Mucosa of rectum (tissue), 2 donors: Measurements from ENCODE around the gene EIF1B.

ENCODE experiments used
- H3K27ac ChIP-seq, 2 donors: one replicate each; pipeline ENCODE4 v1.7.0; 2013; ENCODE audit warnings: inconsistent platforms in 2 of 2, low read depth in 2 of 2, low read length in 2 of 2
- H3K27me3 ChIP-seq, 2 donors: one replicate each; pipeline ENCODE4 v1.7.0; 2013; ENCODE audit warnings: low read length in 2 of 2; ENCODE audit not compliant: control insufficient read depth in 2 of 2, insufficient read depth in 2 of 2
- H3K36me3 ChIP-seq, 2 donors: one replicate each; pipeline ENCODE4 v1.7.0; 2013; ENCODE audit warnings: low read length in 2 of 2; ENCODE audit not compliant: control insufficient read depth in 2 of 2, insufficient read depth in 2 of 2
- H3K4me1 ChIP-seq, 2 donors: one replicate each; pipeline ENCODE4 v1.7.0; 2013; ENCODE audit warnings: low read length in 2 of 2, mild to moderate bottlenecking in 1 of 2; ENCODE audit not compliant: control insufficient read depth in 2 of 2, insufficient read depth in 2 of 2
- H3K4me3 ChIP-seq, 2 donors: one replicate each; pipeline ENCODE4 v1.7.0; 2013; ENCODE audit warnings: low read length in 2 of 2
- H3K9ac ChIP-seq, 2 donors: one replicate each; pipeline ENCODE4 v1.7.0; 2013; ENCODE audit warnings: low read length in 2 of 2, low read depth in 1 of 2, mild to moderate bottlenecking in 1 of 2
- H3K9me3 ChIP-seq, 2 donors: one replicate each; pipeline ENCODE4 v1.7.0; 2013; ENCODE audit warnings: low read length in 2 of 2; ENCODE audit not compliant: control insufficient read depth in 2 of 2
- donor health status: healthy.
- donor health status: Normal muscosa, but diverticular disease.

The EIF1B gene

DNA sequence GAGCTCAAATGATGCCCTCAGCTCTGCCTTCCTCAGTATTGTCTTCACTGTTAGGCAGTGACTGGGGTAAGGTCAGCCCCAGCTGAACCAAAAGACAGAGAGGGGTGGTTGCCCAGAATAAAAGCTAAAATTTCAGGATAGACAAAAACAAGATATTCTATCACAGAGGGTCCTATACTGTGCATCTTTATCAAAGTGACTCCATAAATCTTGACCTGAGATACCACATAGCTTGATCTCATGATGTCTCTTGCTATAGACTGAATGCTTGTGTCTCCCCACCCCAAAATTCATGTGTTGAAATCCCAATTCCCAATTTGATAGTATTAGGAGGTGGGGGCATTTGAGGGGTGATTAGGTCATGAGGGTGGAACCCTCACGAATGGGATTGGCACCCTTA is 30.4 kb downstream of the EIF1B start:
- H3K4me1 ChIP-seq = no peaks in the 10 kb centered on the region
- no peaks in the 10 kb centered on the region for H3K9me3 ChIP-seq
- no peak overlapping the region for H3K9ac ChIP-seq
- H3K4me3 ChIP-seq = no peak overlapping the region
- no peaks in the 10 kb centered on the region for H3K27me3 ChIP-seq
- no peak overlapping the region for H3K27ac ChIP-seq
- no peaks in the 10 kb centered on the region for H3K36me3 ChIP-seq

DNA sequence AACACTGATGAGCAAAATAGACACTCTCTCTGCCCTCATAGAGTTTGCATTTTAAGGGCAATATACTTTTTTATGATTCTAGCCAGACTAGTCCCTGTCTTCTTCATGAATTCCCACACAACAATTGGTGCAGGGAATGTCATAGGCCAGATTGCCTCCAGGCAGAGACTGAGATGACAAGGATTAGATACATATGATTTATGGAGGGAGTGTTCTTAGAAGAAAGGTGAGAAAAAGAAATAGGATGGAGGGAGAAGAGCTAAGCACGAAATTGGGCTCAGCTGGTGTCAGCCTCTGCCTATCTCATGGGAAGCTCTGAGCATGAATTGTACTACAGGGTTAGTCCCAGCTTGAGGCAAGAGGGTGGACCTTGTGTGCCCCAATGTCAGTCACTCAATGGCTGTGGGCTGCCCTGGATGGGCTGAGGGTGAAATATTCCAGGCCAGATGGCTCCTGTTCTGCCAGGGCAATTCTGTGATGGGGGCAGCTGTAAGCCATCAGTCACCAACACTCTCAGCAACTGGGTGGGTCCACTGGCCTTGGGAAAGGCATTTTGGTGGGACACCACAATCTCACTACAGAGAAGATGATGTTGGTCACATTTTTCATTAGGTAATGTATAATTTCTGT is 31.1 kb downstream of the EIF1B start:
- H3K36me3 ChIP-seq = no peaks in the 10 kb centered on the region
- no peak overlapping the region for H3K4me3 ChIP-seq
- no peaks in the 10 kb centered on the region for H3K27me3 ChIP-seq
- no peaks in the 10 kb centered on the region for H3K4me1 ChIP-seq
- H3K9ac ChIP-seq = no peak overlapping the region
- H3K9me3 ChIP-seq = no peaks in the 10 kb centered on the region
- no peak overlapping the region for H3K27ac ChIP-seq

DNA sequence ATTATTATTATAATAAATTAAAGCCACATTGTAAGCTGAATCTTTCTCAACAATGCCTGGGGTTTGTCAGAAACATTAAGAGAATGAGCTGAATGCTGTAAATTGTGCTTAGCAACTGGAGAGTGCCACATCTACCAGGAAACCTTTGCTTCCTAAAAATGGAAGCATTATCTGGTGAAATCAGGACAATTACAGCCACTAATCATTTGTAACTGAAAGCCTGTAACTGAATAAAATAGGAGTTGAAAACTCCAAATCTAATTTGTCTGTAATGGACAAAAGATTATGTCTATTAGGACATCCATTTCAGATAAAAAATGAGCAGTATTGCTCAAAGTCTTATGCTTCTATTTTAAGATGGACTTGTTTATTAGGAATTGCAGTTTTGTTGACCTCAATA is 32.2 kb downstream of the EIF1B start:
- H3K9ac ChIP-seq = no peak overlapping the region
- no peaks in the 10 kb centered on the region for H3K9me3 ChIP-seq
- H3K27me3 ChIP-seq = no peaks in the 10 kb centered on the region
- no peaks in the 10 kb centered on the region for H3K36me3 ChIP-seq
- no peak overlapping the region for H3K27ac ChIP-seq
- H3K4me1 ChIP-seq = no peaks in the 10 kb centered on the region
- H3K4me3 ChIP-seq = no peak overlapping the region

DNA sequence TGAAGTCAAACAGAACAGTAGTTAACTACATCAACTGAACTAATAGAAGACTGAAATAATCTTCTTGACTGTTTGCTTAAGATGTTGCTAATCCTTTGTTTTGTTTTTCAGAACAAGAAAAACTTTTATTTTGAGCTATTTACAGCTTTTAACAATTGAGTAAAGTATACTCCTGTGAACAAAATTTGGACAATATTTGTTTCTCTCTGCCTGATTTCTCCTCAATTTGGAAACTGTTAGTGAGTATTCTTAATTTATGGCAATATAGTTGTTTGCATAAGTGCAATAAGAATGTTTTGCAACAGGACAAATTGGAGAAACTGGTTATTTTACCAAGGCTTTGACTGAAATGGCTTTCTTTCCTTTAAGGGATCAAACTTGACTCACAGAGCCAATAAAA is 41.0 kb downstream of the EIF1B start:
- H3K9me3 ChIP-seq = peaks cover 0 to 2% of the 10 kb centered on the region in 2 donors
- H3K36me3 ChIP-seq = no peaks in the 10 kb centered on the region
- no peak overlapping the region for H3K9ac ChIP-seq

DNA sequence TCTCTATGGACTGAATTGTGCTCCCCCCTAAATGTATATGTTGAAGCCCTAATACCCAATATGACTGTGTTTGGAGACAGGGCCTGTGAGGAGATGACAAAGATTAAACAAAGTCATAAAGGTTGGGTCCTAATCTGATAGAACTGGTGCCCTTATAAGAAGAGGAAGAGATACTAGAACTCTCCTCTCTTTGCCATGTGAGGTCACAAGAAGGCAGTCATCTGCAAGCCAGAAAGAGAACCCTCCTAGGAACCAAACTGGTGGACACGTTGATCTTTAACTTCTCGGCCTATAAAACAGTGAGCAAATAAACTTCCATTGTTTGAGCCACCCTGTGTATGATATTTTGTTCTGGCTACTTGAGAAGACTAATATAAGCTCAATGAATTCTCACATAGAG is 45.9 kb downstream of the EIF1B start:
- no peaks in the 10 kb centered on the region for H3K9me3 ChIP-seq
- no peak overlapping the region for H3K27ac ChIP-seq
- H3K27me3 ChIP-seq = no peaks in the 10 kb centered on the region
- no peak overlapping the region for H3K4me3 ChIP-seq
- H3K9ac ChIP-seq = no peak overlapping the region
- H3K4me1 ChIP-seq = no peaks in the 10 kb centered on the region
- no peaks in the 10 kb centered on the region for H3K36me3 ChIP-seq

More for the DNA sequence above, 41.0 kb downstream of the EIF1B start:
- no peak overlapping the region for H3K4me3 ChIP-seq
- no peaks in the 10 kb centered on the region for H3K4me1 ChIP-seq
- no peak overlapping the region for H3K27ac ChIP-seq
- H3K27me3 ChIP-seq = no peaks in the 10 kb centered on the region

DNA sequence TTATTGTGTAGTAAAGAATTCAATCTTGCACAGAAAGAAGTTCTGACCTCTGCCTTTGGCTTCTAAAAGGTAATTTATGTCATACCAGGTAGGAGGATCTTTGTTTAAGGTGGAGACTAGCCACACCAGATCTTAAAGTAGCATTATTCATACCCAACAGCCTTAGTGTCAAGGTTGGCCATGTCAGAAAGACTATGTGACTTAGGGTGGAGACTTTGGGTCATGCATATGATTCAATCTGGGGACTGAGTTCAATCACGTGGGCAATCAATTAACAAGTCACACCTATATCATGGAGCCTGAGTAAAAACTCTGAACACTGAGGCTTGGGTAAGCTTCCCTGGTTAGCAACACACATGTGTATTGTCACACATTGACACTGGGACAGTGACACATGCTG is 48.9 kb downstream of the EIF1B start:
- no peak overlapping the region for H3K27ac ChIP-seq
- H3K4me1 ChIP-seq = no peaks in the 10 kb centered on the region
- H3K36me3 ChIP-seq = no peaks in the 10 kb centered on the region
- no peak overlapping the region for H3K4me3 ChIP-seq
- H3K27me3 ChIP-seq = no peaks in the 10 kb centered on the region
- no peak overlapping the region for H3K9ac ChIP-seq
- H3K9me3 ChIP-seq = no peaks in the 10 kb centered on the region
